ENCODE data around the gene SMAD3.

DNA sequence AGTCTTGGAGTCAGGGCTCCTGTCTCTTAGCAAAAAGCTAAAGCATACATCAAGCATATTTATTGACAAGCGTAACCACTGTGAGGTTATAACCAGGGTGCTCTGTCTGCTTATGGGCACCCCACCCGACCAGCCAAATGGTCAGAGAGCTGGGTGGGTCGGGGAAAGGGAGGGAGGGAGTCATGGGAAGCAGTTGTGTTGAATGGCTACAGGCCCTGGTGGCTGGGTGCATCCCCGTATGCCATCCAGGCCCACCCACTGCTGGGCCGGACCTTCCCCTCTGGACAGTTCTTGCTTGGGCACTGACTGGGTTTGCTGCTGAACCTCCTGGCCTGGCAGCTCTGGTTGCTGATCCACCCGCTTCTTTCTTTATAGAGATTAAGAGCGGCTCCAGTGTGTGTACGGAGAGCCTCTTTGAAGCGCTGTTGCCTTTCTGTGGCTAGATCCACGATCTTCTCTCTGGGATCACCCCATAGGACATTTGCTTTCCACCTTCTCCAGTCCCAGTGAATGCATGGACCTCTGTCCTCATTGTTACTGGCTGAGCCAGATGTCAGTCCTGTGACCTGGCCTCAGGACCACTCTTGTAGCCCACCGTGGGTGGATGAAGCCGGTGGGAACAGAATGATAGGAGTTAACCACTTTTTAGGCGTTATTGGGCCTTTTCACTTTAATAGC is 59.6 kb downstream of the SMAD3 start:
- TF ChIP-seq EZH2phosphoT487 (IDR thresholded peaks at IDR 0.05; ENCODE audit: insufficient read depth, low read depth) = no peak
- no peak for TF ChIP-seq EZH2 (IDR thresholded peaks at IDR 0.05; ENCODE audit: insufficient read depth, poor library complexity, severe bottlenecking)
